AG09319 (cell line): Measurements from ENCODE around the gene ACOT9.

ENCODE experiments used
- DNase-seq: peaks from one replicate; pipeline ENCODE4 v3.0.0-alpha.2; 2010; ENCODE audit warnings: low read depth; ENCODE audit errors: extremely low read depth
- TF ChIP-seq, protein P1 (sequence below): IDR thresholded peaks from 2 replicates; pipeline ENCODE4 v1.5.1; 2011; ENCODE audit warnings: low read depth, mild to moderate bottlenecking, inconsistent platforms, low read length, moderate library complexity

ACOT9 gene

GRCh38 chrX:23764188-23764984 lies 21.3 kb upstream of the ACOT9 start:
- DNase-seq = no peak
- TF ChIP-seq, protein P1, sequence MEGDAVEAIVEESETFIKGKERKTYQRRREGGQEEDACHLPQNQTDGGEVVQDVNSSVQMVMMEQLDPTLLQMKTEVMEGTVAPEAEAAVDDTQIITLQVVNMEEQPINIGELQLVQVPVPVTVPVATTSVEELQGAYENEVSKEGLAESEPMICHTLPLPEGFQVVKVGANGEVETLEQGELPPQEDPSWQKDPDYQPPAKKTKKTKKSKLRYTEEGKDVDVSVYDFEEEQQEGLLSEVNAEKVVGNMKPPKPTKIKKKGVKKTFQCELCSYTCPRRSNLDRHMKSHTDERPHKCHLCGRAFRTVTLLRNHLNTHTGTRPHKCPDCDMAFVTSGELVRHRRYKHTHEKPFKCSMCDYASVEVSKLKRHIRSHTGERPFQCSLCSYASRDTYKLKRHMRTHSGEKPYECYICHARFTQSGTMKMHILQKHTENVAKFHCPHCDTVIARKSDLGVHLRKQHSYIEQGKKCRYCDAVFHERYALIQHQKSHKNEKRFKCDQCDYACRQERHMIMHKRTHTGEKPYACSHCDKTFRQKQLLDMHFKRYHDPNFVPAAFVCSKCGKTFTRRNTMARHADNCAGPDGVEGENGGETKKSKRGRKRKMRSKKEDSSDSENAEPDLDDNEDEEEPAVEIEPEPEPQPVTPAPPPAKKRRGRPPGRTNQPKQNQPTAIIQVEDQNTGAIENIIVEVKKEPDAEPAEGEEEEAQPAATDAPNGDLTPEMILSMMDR = no peak

DNA sequence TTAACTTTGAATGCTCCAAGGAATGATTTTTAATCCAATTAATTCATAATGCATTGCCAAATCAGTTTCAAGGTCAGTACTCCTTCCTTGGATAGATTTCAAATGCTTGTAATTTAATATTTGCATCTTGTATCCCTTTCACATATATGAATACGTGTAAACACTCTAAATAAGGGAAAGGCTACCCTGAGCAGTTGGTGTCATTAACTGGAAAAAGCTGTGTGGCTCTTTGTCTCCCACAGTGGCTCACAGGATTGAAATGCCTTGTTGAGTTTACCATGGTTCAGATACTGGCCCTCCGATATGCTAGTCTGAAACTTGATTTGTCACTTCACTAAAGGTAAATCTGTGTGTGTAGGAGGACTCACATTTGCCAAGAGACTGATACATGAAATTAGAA lies 16.7 kb upstream of the ACOT9 start:
- DNase-seq = no peak
- TF ChIP-seq, protein P1 = no peak

- no peak for DNase-seq
- TF ChIP-seq, protein P1 = peak; percentile 39
Measured at GRCh38 chrX:23756165-23756564, 13.1 kb upstream of the ACOT9 start.

DNA sequence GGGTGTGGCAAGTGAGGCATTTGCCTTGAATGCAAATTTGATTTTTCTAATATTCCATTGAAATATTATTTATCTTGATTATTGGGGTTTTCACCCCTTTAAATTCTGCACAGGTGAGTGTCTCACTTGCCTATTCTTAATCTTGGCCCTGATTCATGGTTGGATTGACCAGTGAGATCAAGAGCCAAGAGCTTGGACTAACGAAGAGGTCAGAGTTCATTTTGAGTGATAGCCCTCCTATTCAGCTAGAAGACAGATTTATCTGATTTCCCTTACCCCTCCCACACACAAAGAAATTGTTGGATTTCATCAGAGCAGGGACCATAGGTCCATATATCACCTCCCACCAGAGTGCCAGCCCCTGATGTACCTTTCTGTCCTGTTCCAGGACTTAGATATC lies 11.6 kb upstream of the ACOT9 start:
- TF ChIP-seq, protein P1 = no peak
- DNase-seq = no peak

DNA sequence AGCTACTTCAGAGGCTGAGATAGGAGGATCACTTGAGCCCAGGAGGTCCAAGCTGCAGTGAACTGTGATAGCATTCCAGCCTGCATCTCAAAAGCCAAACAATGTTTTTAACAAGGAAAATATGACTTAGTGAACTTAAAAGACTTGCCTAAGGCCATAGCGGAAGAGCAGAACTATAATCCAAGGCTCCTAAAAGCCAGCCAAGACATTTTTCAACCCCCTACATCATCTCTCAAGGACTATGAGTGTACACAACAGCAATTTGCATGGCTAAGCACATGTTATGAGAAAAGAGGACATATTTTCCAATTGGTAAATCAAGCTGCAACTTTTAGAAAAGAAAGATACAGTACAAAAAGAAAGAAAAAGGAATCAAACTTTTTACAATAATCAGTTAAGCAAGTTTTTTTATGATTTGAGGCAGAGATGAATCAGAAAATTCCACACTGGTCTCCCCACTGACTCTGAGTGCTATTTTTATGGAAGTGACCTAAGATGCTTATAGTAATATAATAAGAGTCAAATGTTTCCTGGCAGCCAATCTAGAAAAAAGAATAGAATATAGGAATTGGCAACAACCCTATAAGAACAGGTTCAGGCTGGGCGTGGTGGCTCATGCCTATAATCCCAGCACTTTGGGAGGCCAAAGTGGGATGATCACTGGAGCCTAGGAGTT lies 9.8 kb upstream of the ACOT9 start:
- DNase-seq = peak; percentile 60
- TF ChIP-seq, protein P1 = no peak

GRCh38 chrX:23749576-23749975 lies 6.5 kb upstream of the ACOT9 start:
- TF ChIP-seq, protein P1 = no peak
- DNase-seq = no peak

GRCh38 chrX:23749129-23749528 lies 6.1 kb upstream of the ACOT9 start:
- DNase-seq = no peak
- TF ChIP-seq, protein P1 = no peak
